Neural progenitor cell (in vitro differentiated cells): ENCODE results near the gene TBP.

ENCODE experiments used
- CTCF ChIP-seq: fragments of 200-600 bp; sonication (generic); IDR thresholded peaks from 2 replicates; pipeline ENCODE4 v1.5.1; 2017; ENCODE audit warnings: antibody characterized with exemption, mild to moderate bottlenecking
- EZH2 ChIP-seq: fragments of 200-600 bp; sonication (generic); IDR thresholded peaks from 2 replicates; pipeline ENCODE4 v1.6.1; 2017; ENCODE audit warnings: antibody characterized with exemption, mild to moderate bottlenecking, moderate library complexity

GRCh38 chr6:170529839-170530469 is 24.2 kb upstream of the TBP start:
- TF ChIP-seq CTCF (peak; percentile 93), EZH2 (no peak)
